Middle frontal gyrus (tissue), 1 donor: ENCODE results near the gene RNF31.
"Not testable (repeated sequence)": the region's sequence is repeated elsewhere in the genome, so short reads cannot be mapped to it uniquely, and the experiment has no call there.

ENCODE experiments used
- DNase-seq: peaks from one replicate; pipeline ENCODE4 v3.0.0-alpha.2; 2015; ENCODE audit warnings: low spot score; ENCODE audit errors: extremely low spot score

The RNF31 gene

GRCh38 chr14:24202538-24202937 is 55.2 kb downstream of the RNF31 start:
- DNase-seq, result not testable (repeated sequence)

- not testable (repeated sequence) for DNase-seq
Observed at GRCh38 chr14:24203249-24203886, 56.1 kb downstream of the RNF31 start.

- DNase-seq, result no peak
Observed at GRCh38 chr14:24204163-24205146, 57.2 kb downstream of the RNF31 start.

GRCh38 chr14:24206260-24207103 is 59.2 kb downstream of the RNF31 start:
- no peak for DNase-seq

- no peak for DNase-seq
Observed at GRCh38 chr14:24207104-24207551, 59.8 kb downstream of the RNF31 start.

GRCh38 chr14:24207625-24208024 is 60.3 kb downstream of the RNF31 start:
- no peak for DNase-seq
